ENCODE results near the gene PCSK1.
A peak's percentile ranks its signal among the peaks of the same experiment; 100 is the strongest.

PCSK1 gene

DNA sequence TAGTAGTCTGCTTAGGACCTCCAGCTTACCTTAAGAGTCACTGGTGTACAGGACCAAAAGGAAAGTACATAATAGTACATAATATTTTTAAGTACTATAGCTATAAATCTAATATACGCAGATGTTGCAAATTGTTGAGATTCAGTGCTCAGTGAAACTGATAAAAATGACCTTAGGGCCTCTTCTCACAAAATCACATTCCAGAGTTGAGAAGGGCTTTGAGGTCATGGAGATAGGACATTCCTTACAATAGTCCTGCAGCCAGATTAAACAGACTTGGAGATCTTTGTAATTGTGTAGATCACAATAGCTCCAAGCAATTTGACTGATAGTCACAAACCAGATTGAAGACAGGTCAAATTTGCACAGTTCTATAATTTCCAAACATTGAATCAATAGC, 37.7 kb upstream of the PCSK1 start:
- no peak for TF ChIP-seq CTCF (conservative IDR thresholded peaks at IDR 0.05; ENCODE audit: low read depth, low read length)
- no peak for DNase-seq (ENCODE audit: low read depth)
- no peak overlapping the region for H3K4me3 ChIP-seq (ENCODE audit: low read depth, low read length)

DNA sequence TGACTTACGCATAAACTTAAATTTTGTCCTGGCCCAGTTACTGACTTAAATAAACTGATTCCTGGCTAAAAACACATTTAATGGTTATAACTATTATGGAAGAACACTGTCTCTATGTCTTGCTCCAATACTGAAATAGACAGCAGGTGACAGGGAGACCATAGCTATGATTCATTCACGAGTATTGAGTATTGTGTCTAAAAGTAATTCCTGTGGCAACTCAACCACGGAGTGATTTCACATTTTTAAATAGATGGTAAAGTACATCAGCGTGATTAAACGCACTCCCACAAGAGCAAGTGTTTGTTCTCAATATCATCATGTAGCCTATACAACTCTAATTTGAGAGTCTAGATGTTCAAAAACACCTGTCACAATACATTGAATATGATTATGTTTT, 35.9 kb upstream of the PCSK1 start:
- H3K4me3 ChIP-seq (ENCODE audit: low read depth, low read length): no peak overlapping the region
- no peak for DNase-seq (ENCODE audit: low read depth)

GRCh38 chr5:96463091-96463490, 30.0 kb upstream of the PCSK1 start:
- DNase-seq (ENCODE audit: low read depth): peak; percentile 26
- TF ChIP-seq CTCF (conservative IDR thresholded peaks at IDR 0.05; ENCODE audit: low read depth, low read length): no peak

More for the DNA sequence above, 35.9 kb upstream of the PCSK1 start:
- TF ChIP-seq CTCF (conservative IDR thresholded peaks at IDR 0.05; ENCODE audit: low read depth, low read length): no peak

GRCh38 chr5:96459313-96460121, 26.5 kb upstream of the PCSK1 start:
- TF ChIP-seq CTCF (conservative IDR thresholded peaks at IDR 0.05; ENCODE audit: low read depth, low read length): no peak
- no peak for DNase-seq (ENCODE audit: low read depth)
- no peak overlapping the region for H3K4me3 ChIP-seq (ENCODE audit: low read depth, low read length)

More at GRCh38 chr5:96463091-96463490, 30.0 kb upstream of the PCSK1 start:
- H3K4me3 ChIP-seq (ENCODE audit: low read depth, low read length): no peak overlapping the region

DNA sequence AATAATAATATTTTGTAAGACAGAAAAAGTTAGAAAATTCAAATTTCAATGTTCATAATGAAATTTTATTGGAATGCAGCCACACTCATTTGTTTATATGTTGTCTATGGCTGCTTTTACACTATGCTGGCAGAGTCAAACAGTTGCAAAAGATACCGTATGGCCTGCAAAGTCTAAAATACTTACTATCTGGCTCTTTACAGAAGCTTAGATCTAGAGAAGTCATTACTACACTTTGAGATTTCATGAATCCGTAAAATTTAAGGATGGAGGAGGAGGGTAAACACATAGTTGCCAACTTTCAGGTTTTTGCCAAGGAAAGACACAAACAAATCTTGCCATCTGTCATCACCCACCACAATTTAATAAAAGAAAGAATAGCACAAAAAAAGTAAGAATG, 25.1 kb upstream of the PCSK1 start:
- no peak for DNase-seq (ENCODE audit: low read depth)
- no peak overlapping the region for H3K4me3 ChIP-seq (ENCODE audit: low read depth, low read length)
- TF ChIP-seq CTCF (conservative IDR thresholded peaks at IDR 0.05; ENCODE audit: low read depth, low read length): no peak

- no peak for DNase-seq (ENCODE audit: low read depth)
- no peak for TF ChIP-seq CTCF (conservative IDR thresholded peaks at IDR 0.05; ENCODE audit: low read depth, low read length)
- H3K4me3 ChIP-seq (ENCODE audit: low read depth, low read length): no peak overlapping the region
These were observed 22.7 kb upstream of the PCSK1 start for GRCh38 chr5:96455789-96456188.

DNA sequence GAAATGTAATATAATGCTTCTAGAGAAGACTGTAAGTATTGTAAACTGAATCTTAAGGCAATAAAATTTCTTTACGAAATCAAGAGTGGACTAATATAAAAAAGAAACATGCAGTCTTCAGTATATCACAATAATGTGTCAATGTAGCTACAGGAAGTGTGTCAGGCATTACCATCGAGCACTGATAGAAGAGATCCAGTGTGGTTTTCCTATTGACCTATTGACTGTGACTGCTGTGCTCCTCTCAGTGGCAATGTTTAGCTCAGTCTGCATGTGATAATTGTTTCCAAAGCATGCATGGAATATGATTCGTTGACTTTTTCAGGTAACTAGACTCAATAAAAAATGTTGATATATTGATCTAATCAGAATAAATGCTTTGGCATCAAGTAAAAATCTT, 20.3 kb upstream of the PCSK1 start:
- no peak for DNase-seq (ENCODE audit: low read depth)
- no peak overlapping the region for H3K4me3 ChIP-seq (ENCODE audit: low read depth, low read length)
- no peak for TF ChIP-seq CTCF (conservative IDR thresholded peaks at IDR 0.05; ENCODE audit: low read depth, low read length)
